T-helper 9 cell (primary cell): ENCODE results near the gene JAM2.
A peak's percentile ranks its signal among the peaks of the same experiment; 100 is the strongest.

ENCODE experiments used
- DNase-seq: peaks from one replicate; pipeline ENCODE4 v3.0.0-alpha.2; 2020

Gene JAM2

DNA sequence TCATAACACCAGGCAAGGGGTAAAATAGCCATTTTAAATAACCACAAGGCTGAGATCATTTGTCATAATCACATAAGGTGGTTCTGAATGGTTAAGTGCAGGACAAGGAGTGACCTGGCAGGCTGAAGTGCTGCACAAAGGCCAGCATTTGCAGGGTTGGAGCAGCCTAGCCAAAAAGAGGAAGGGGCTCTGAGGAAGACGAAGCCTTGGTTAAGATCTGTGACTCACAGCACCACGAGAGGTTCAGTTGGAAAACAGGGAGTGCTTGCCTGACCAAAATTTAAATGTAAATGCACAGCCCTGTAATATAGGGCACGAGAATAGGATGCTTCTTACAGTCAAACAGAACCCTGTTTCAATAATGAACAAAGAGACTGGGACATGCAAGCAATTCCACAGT lies 83.6 kb downstream of the JAM2 start:
- no peak for DNase-seq

GRCh38 chr21:25732091-25732760 lies 93.2 kb downstream of the JAM2 start:
- no peak for DNase-seq

DNA sequence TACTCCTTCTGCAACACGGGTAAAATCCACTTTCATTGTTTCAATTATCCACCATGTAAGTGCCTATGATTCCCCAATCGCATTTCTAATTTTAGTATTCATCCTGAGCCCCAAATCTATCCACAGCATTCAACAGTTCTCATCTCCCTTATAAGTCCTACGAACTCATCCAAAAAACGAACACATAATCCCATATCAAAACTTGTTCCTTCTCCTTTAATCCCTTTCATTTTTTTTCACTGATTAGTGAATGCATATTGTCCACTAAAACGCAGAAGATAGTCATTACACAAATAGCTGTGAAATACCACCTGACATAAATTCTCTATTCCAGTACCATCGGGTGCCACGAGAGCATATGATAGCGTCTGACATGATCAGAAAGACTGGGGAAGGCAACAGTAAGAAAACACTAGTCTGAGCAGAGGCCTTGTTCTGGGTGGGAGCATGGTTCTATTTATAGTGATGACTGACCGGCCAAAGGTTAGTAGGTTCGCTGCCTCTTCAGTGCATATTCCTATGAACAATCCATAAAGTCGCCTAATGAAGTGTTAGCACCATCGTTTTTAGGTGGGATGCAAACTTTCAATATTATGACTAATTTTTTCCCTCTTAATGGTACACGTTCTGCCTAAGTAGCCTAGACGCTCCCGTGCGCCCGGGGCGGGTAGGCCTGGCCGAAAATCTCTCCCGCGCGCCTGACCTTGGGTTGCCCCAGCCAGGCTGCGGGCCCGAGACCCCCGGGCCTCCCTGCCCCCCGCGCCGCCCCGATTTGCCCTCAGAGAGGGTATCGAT lies 95.0 kb downstream of the JAM2 start:
- DNase-seq = no peak

DNA sequence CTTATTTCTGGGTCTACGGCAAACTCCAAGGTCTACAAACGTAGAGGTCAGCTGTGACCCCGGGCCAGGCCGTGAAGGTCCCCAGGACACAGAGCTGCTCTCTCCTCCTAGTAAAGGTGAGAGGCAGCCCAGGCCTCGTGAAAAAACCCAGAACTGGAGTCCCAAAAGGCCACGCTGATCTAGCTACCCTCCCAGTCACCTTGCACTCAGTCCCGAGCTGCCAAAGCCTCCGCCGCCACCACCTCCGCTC lies 95.5 kb downstream of the JAM2 start:
- DNase-seq = no peak

GRCh38 chr21:25734904-25735645 lies 96.0 kb downstream of the JAM2 start, which contains the start of the genes ATP5PF and GABPA:
Gene ATP5PF, minus strand, starts transcription at chr21:25734904. Its CDS starts 5,110 bp downstream, at chr21:25729794.
Gene GABPA, plus strand, starts transcription at chr21:25734972. Its CDS starts 6,627 bp downstream, at chr21:25741599.
- peak; percentile 96 for DNase-seq

- peak; percentile 56 for DNase-seq
Observed at GRCh38 chr21:25735646-25736597, 96.9 kb downstream of the JAM2 start.

DNA sequence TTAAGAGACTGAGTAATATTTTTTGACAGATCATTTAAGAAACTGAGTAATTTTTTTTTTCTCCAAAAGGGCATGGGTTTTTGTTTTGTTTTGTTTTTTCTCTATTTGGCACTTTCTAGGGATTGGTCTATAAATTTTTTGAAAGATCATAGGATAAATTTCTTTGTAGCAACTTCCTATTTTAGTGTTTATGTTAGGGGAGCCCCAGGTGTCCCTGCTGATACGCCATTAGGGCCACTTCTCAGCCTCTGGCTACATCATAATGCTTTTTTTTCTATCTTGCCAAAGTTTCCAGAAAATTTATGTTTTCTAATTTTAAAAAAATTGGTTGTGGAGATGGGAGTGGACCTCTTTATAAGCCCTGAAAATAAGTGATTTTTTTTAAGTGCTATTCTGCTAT lies 98.4 kb downstream of the JAM2 start:
- no peak for DNase-seq

DNA sequence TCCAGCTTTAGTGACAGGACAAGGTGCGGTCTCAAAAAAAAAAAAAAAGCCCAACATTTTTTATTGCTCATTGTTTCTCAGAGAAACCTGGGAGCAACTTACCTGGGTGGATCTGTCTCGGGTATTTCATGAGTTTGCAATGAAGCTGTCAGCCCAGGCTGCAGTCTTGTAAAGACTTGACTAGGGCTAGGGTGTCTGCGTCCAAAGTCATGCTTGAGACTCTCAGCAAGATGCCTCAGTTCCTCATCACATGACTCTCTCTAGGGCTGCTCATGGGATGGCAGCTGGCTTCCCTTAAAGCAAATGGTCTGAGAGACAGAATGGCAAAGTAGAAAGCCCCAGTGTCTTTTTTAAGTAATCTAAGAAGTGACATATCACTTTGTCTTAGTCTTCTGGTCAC lies 103.8 kb downstream of the JAM2 start:
- DNase-seq = no peak

DNA sequence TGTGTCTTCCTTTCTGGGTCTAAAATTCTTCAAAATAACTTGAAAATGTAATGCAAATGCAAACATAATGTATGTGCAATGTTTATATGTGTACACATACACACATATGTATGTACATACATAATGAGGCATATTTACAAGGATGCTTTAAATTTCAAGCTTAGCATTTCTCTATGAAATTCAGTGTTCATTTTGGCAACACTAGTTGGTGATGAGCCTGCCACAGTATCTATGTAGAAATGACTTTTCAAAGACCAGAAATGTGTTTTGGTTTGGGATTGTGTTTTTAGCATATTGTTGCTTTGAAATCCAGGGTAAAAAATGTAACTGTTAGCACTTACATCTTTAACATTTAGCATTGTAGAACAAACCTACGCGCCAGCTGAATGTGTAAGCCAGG lies 105.8 kb downstream of the JAM2 start:
- no peak for DNase-seq

DNA sequence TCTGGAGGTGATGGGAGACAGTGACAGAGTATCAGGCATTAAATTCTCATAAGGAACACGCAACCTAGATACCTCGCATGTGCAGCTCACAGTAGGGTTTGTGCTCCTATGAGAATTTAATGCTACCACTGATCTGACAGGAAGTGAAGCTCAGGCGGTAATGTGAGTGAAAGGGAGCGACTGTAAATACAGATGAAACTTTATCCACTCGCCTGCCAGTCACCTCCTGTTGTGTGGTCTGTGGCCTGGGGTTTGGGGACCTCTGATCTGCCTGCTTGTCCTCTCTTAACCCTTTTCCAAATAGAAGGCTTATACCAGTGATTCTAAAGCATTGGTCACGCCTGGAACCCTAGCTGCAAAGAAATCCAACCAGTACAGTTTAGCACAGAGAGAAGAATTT lies 111.0 kb downstream of the JAM2 start:
- no peak for DNase-seq

DNA sequence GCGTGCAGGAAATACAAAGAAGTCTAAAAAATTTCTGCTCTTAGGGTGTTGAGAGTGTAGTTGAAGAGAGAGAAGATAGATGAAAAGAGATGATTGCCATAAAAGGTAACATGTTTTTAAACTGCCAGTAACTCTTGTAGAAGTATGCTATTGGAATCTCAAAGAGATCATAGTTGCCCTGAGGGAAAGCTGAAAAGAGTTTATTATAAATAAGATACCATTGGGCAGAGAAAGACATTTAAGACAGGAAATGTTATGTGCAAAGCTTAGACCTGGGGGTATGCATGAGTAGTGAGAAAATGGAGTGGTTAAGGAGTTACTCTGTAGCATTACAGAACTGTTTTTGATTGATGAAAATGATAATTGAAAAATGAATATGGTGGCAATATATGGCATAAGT lies 113.4 kb downstream of the JAM2 start:
- DNase-seq = no peak

DNA sequence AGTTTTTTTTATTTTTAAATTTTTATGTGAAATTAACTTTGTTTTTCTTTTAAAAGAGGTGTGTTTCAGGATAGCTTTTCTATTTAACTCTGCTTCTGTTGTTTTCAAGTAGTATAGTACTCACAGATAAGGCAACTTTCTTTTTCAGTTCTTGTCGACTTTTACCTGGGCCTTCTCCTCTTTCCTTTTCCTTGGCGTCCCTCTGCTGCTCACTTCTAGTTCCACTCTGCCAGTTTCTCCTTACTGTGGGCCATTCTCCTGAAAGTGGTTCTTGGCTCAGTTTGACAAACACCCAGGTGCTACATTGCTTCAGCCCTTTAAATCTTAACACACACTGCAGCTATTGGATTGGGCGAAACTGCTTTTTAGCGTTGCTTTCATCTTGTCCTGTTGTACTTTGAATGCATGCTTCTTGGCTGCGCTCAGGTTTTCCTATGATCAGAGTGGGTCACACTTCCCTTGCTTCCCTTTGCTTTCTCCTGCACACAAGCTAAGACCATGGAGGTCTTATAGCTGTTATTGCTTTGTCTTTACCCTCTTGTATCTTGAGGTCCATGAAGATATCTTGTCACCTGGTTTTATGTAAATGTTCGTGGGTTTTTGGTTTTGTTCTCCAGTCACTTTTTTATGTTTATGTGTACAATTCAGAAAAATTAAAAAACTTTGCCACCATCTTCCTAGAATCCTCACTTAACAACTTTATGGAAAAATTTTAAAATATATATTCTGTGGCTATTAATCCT lies 117.3 kb downstream of the JAM2 start:
- DNase-seq = no peak

DNA sequence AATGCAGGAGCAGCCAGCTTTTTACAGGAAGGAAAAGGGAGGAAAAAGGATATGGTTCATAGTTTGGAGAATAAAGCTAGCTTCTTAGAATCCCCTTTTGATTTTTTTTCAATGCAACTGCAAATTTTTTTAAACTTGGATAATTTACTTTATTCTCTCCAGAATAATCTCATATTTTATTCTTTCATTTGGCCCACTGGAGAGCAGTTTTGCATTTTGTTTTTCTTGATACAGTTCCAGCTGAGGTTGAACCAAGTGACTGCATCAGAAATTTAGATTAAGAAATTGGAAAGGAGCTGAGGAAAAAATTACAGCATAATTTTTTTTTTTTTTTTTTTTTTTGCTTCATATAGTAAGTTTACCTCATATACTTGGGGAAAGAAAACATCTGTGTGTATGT lies 118.5 kb downstream of the JAM2 start:
- no peak for DNase-seq

DNA sequence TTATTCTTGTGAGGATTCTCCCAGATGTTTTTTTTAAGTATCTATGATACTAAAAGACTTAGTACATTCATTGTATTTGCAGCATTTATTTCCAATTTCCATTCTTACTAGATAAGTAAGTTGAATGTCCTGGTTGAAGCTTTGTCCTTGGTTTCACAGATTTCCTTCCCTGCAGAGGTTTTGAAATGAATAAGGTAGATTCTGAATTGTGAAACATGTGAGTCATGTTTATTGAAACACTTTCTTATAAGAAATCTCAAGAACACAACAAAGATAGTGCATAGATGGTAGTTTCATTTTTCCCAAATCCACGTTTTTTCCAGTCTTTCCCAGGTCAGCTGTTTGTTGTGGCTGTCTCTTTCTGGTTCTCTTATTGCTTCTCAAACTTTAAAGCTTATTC lies 120.5 kb downstream of the JAM2 start:
- no peak for DNase-seq

- DNase-seq = no peak
Observed at GRCh38 chr21:25760061-25760460, 121.0 kb downstream of the JAM2 start.

- no peak for DNase-seq
Observed at GRCh38 chr21:25760677-25761076, 121.6 kb downstream of the JAM2 start.

DNA sequence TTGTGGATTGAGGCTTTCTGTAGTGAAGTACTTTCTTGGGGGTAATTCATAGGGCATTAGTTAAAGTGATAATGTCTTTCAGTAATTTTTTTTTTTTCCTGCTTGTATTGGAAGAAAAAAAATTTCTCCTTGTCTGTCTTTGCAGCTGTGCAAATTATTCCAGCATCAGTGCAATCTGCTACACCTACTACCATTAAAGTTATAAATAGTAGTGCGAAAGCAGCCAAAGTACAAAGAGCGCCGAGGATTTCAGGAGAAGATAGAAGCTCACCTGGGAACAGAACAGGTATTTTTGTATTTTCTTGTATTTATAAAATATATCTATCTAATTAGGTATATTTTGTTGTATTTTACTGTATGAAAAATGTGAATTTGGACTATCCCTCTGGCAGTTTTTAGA lies 125.0 kb downstream of the JAM2 start:
- no peak for DNase-seq
